T-helper 1 cell (primary cell): ENCODE measurements around the gene TTC34.

Experiments used
- DNase-seq, 5 donors: peaks; one replicate each; pipeline ENCODE4 v3.0.0-alpha.2; 2012 to 2020

The TTC34 gene

GRCh38 chr1:2828586-2829250 lies 27.2 kb upstream of the TTC34 start:
- DNase-seq: no peak

GRCh38 chr1:2826736-2827292 lies 25.3 kb upstream of the TTC34 start:
- no peak for DNase-seq

- DNase-seq: no peak
These were observed 24.8 kb upstream of the TTC34 start for GRCh38 chr1:2826316-2826715.

GRCh38 chr1:2825487-2826189 lies 24.1 kb upstream of the TTC34 start:
- DNase-seq: no peak

- DNase-seq: no peak
These were observed 23.5 kb upstream of the TTC34 start for GRCh38 chr1:2824999-2825398.

GRCh38 chr1:2823921-2824610 lies 22.6 kb upstream of the TTC34 start:
- DNase-seq: no peak

- DNase-seq: no peak
These were observed 21.2 kb upstream of the TTC34 start for GRCh38 chr1:2822621-2823145.

- peak in 2 of 5 donors; percentile 24 to 30 for DNase-seq
These were observed 20.6 kb upstream of the TTC34 start for GRCh38 chr1:2821966-2822620.

GRCh38 chr1:2821373-2821955 lies 20.0 kb upstream of the TTC34 start:
- DNase-seq: peak in 1 of 5 donors; percentile 0

GRCh38 chr1:2820731-2821372 lies 19.4 kb upstream of the TTC34 start:
- no peak for DNase-seq

GRCh38 chr1:2819831-2820730 lies 18.6 kb upstream of the TTC34 start:
- no peak for DNase-seq

- DNase-seq: no peak
These were observed 17.9 kb upstream of the TTC34 start for GRCh38 chr1:2819429-2819828.

- no peak for DNase-seq
These were observed 16.5 kb upstream of the TTC34 start for GRCh38 chr1:2817784-2818564.

GRCh38 chr1:2816786-2817185 lies 15.3 kb upstream of the TTC34 start:
- DNase-seq: peak in 1 of 5 donors; percentile 0

- peak in 1 of 5 donors; percentile 1 for DNase-seq
These were observed 14.1 kb upstream of the TTC34 start for GRCh38 chr1:2815551-2815950.

GRCh38 chr1:2814511-2815075 lies 13.1 kb upstream of the TTC34 start:
- DNase-seq: peak in 1 of 5 donors; percentile 2

GRCh38 chr1:2812939-2813653 lies 11.6 kb upstream of the TTC34 start:
- DNase-seq: no peak

GRCh38 chr1:2812136-2812535 lies 10.6 kb upstream of the TTC34 start:
- DNase-seq: no peak

GRCh38 chr1:2811533-2811918 lies 10.0 kb upstream of the TTC34 start:
- no peak for DNase-seq
